Keratinocyte (primary cell): ENCODE measurements around the gene SLC18A2. TPM values are rescaled to one million over a fixed set of nuclear protein-coding genes. Genes with fewer than 3 reads are reported as not detected.

Experiments
- DNase-seq: peaks from one replicate; pipeline ENCODE4 v3.0.0-alpha.2; 2011; ENCODE audit warnings: low read depth, missing footprints, low spot score
- FAIRE-seq: peaks from 2 replicates; lab custom pipeline; 2011; peaks lifted over from hg19 to GRCh38; lab: Jason Lieb, UNC
- H2AFZ ChIP-seq: 2 replicates; pipeline ENCODE4 v1.6.0; 2012; ENCODE audit warnings: low read length, control low read depth, inconsistent platforms; ENCODE audit not compliant: control insufficient read depth
- H3K27ac ChIP-seq: 2 replicates; pipeline ENCODE4 v1.5.1; 2011; ENCODE audit warnings: low read length; ENCODE audit not compliant: control insufficient read depth, insufficient read depth
- H3K27me3 ChIP-seq: 3 replicates; pipeline ENCODE4 v1.6.0; 2011; ENCODE audit warnings: low read length; ENCODE audit not compliant: control insufficient read depth, insufficient read depth; ENCODE audit errors: extremely low read depth
- H3K36me3 ChIP-seq, 2 experiments: 2 replicates in 1 of 2; 3 replicates in 1 of 2; pipeline ENCODE4 v1.5.1; 2011; ENCODE audit warnings: low read length in 2 of 2, mild to moderate bottlenecking in 1 of 2; ENCODE audit not compliant: control insufficient read depth in 2 of 2, insufficient read depth in 2 of 2; ENCODE audit errors: extremely low read depth in 1 of 2
- H3K4me1 ChIP-seq: 3 replicates; pipeline ENCODE4 v1.5.1; 2011; ENCODE audit warnings: low read length; ENCODE audit not compliant: control insufficient read depth, insufficient read depth; ENCODE audit errors: extremely low read depth
- H3K4me2 ChIP-seq: 3 replicates; pipeline ENCODE4 v1.6.0; 2011; ENCODE audit warnings: low read depth, low read length; ENCODE audit not compliant: control insufficient read depth, insufficient read depth; ENCODE audit errors: extremely low read depth
- H3K4me3 ChIP-seq, 3 experiments: fragments of 200-600 bp in 1 of 3; sonication (generic) in 1 of 3; 2 replicates in 2 of 3; 3 replicates in 1 of 3; pipeline ENCODE4 v1.5.1; 2011 to 2016; ENCODE audit warnings: low read length in 3 of 3, mild to moderate bottlenecking in 3 of 3, control low read depth in 2 of 3, inconsistent platforms in 1 of 3, low read depth in 1 of 3, mixed read lengths in 1 of 3, mixed run types in 1 of 3, moderate library complexity in 1 of 3; ENCODE audit not compliant: control insufficient read depth in 2 of 3, insufficient read depth in 2 of 3; ENCODE audit errors: extremely low read depth in 1 of 3
- H3K79me2 ChIP-seq: 2 replicates; pipeline ENCODE4 v1.6.0; 2012; ENCODE audit warnings: low read length; ENCODE audit not compliant: control insufficient read depth, insufficient read depth
- H3K9ac ChIP-seq: 3 replicates; pipeline ENCODE4 v1.6.0; 2011; ENCODE audit warnings: low read length; ENCODE audit not compliant: control insufficient read depth, insufficient read depth; ENCODE audit errors: extremely low read depth
- H3K9me1 ChIP-seq: 3 replicates; pipeline ENCODE4 v1.6.0; 2011; ENCODE audit warnings: low read length; ENCODE audit not compliant: control insufficient read depth, insufficient read depth; ENCODE audit errors: extremely low read depth
- H3K9me3 ChIP-seq: 2 replicates; pipeline ENCODE4 v1.5.1; 2012; ENCODE audit warnings: low read depth, low read length; ENCODE audit not compliant: control insufficient read depth
- H4K20me1 ChIP-seq: 3 replicates; pipeline ENCODE4 v1.6.0; 2011; ENCODE audit warnings: low read length; ENCODE audit not compliant: control insufficient read depth, insufficient read depth; ENCODE audit errors: extremely low read depth
- EZH2 ChIP-seq: IDR thresholded peaks from one replicate; pipeline ENCODE4 v1.6.1; 2012; ENCODE audit warnings: inconsistent platforms, mild to moderate bottlenecking, low read length, moderate library complexity
- dilution Hi-C: fragments of 300-500 bp; cut with MboI; formaldehyde crosslinking; loops from one replicate; pipeline ENCODE4 v1.7.0; 2020; ENCODE audit warnings: low sequenced_read_pairs; ENCODE audit not compliant: extremely low pct_ligation_motif_present
- polyA plus RNA-seq, 5 experiments: library from polyadenylated mRNA; depleted of rRNA in 3 of 5; stranded (reverse) in 3 of 5; stranded (forward) in 1 of 5; unstranded in 1 of 5; fragments of >200 nt; gene quantifications; 1 replicate in 1 of 5; 2 replicates in 3 of 5; 3 replicates in 1 of 5; pipeline versions ENCODE4 v1.2.1 to v1.2.3, GENCODE V29; 2011 to 2012; ENCODE audit warnings: missing spikeins in 2 of 5, low read depth in 1 of 5, low replicate concordance in 1 of 5
- TF ChIP-seq, protein P1 (sequence below), 3 experiments: IDR thresholded peaks in 1 of 3; conservative IDR thresholded peaks in 1 of 3; optimal IDR thresholded peaks in 1 of 3; 2 replicates in 2 of 3; 3 replicates in 1 of 3; pipeline versions ENCODE3 to v1.5.1; 2011; ENCODE audit warnings: low read length in 3 of 3, mild to moderate bottlenecking in 3 of 3, moderate library complexity in 2 of 3, control low read depth in 1 of 3, inconsistent platforms in 1 of 3; ENCODE audit not compliant: insufficient read depth in 2 of 3; ENCODE audit errors: extremely low read depth in 1 of 3

The SLC18A2 gene
- polyA plus RNA-seq, 1 donor (not counting 4 experiments of a cell fraction or from before 2014, with no cell fraction given): not detected

DNA sequence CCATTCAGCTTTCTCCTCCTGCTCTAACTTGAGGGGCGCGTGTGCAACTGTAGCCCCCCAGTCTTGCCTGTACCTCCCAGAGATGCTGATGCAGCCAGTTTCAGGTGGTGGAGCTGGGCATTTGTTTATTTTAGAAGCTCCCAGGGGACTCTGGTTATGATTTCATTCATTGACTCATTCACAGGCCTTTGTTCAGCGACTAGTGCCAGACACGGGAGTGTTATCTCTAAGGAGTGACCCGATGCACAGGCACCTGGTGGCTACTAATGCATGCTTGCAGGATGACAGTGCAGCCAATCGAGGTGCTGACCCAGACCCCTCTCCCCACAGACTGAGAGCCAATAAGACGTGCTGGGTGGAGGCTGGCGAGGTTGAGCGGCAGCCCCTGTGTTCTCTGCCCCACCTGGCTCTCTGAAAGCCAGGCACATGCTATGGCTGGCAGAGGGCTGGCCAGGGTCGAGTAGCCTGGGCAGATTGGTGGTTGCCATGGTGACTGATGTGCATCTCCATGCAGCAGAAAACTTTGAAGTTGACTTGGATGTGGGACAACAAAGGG, 19.7 kb upstream of the SLC18A2 start:
- Histone ChIP-seq H3K27ac (no peak overlapping the region), H3K79me2 (no peaks in the 10 kb centered on the region), H3K4me1 (peaks cover 9% of the 10 kb centered on the region), H3K9me1 (no peaks in the 10 kb centered on the region), H2AFZ (no peak overlapping the region), H3K4me2 (no peak overlapping the region), H3K4me3 (no peak overlapping the region), H3K9ac (no peak overlapping the region), H3K36me3 (no peaks in the 10 kb centered on the region), H3K9me3 (no peaks in the 10 kb centered on the region), H3K27me3 (peaks cover 8% of the 10 kb centered on the region), H4K20me1 (no peaks in the 10 kb centered on the region)
- FAIRE-seq (no peak), DNase-seq (no peak)
- dilution Hi-C loops: no loop called here
- TF ChIP-seq, protein P1, sequence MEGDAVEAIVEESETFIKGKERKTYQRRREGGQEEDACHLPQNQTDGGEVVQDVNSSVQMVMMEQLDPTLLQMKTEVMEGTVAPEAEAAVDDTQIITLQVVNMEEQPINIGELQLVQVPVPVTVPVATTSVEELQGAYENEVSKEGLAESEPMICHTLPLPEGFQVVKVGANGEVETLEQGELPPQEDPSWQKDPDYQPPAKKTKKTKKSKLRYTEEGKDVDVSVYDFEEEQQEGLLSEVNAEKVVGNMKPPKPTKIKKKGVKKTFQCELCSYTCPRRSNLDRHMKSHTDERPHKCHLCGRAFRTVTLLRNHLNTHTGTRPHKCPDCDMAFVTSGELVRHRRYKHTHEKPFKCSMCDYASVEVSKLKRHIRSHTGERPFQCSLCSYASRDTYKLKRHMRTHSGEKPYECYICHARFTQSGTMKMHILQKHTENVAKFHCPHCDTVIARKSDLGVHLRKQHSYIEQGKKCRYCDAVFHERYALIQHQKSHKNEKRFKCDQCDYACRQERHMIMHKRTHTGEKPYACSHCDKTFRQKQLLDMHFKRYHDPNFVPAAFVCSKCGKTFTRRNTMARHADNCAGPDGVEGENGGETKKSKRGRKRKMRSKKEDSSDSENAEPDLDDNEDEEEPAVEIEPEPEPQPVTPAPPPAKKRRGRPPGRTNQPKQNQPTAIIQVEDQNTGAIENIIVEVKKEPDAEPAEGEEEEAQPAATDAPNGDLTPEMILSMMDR (optimal IDR thresholded peaks at IDR 0.05 in 1 of 3, IDR thresholded peaks at IDR 0.05 in 1 of 3, conservative IDR thresholded peaks at IDR 0.05 in 1 of 3; ENCODE audit: extremely low read depth in 1 of 3, insufficient read depth in 2 of 3, low read length in 3 of 3): no peak
- TF ChIP-seq EZH2: no peak

DNA sequence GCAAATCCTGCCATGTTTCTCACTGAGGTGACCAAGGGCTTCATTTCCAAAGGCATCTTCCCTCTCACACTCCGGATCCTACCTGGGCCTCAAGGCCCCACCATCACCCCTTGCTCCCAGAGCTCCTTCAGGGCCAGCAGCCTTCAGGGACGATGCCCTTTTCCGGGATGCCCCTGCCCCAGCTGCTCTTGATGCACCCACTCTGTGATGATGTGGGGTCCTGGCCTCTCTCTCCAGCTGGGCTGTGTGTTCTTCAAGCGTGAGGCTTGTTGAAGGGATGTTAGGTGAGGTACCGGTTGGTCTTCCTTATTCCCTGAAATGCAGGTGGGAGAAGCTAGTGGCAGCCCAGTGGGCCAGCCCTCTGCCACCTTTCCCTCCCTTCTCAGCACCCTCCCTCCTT, 18.4 kb upstream of the SLC18A2 start:
- TF ChIP-seq, protein P1 (optimal IDR thresholded peaks at IDR 0.05 in 1 of 3, IDR thresholded peaks at IDR 0.05 in 1 of 3, conservative IDR thresholded peaks at IDR 0.05 in 1 of 3; ENCODE audit: extremely low read depth in 1 of 3, insufficient read depth in 2 of 3, low read length in 3 of 3): no peak
- no peak for TF ChIP-seq EZH2
- H3K9ac ChIP-seq: no peak overlapping the region

More for the DNA sequence above, 18.4 kb upstream of the SLC18A2 start:
- Histone ChIP-seq H2AFZ (no peak overlapping the region), H3K27me3 (no peaks in the 10 kb centered on the region), H3K79me2 (no peaks in the 10 kb centered on the region), H3K27ac (no peak overlapping the region), H3K9me1 (no peaks in the 10 kb centered on the region), H3K36me3 (no peaks in the 10 kb centered on the region), H3K4me2 (no peak overlapping the region), H4K20me1 (no peaks in the 10 kb centered on the region), H3K4me3 (no peak overlapping the region), H3K9me3 (no peaks in the 10 kb centered on the region), H3K4me1 (no peaks in the 10 kb centered on the region)
- no peak for DNase-seq
- dilution Hi-C loops: no loop called here
- FAIRE-seq: no peak
